Endothelial cell of umbilical vein (primary cell): ENCODE data around the gene IBA57. TPM values are rescaled to one million over a fixed set of nuclear protein-coding genes. Genes with fewer than 3 reads are reported as not detected.

Experiments used
- BruUV-seq: library from RNA; stranded (reverse); fragments of 400-500 nt; replicated peaks from 2 replicates; lab custom pipeline; 2021; lab: Mats Ljungman, UMichigan
- CTCF ChIA-PET: fragments of 300-600, 350-600 bp; sonication (Branson Sonifier 250); formaldehyde crosslinking; loops from one replicate; lab custom pipeline; 2021; ENCODE audit warnings: antibody characterized with exemption, inconsistent platforms; lab: Charles Lee
- POLR2A ChIA-PET: fragments of 300-600, 350-600 bp; sonication (Branson Sonifier 250); formaldehyde crosslinking; loops from one replicate; lab custom pipeline; 2021; ENCODE audit warnings: antibody characterized with exemption, inconsistent platforms; lab: Charles Lee
- DNase-seq: peaks from one replicate; pipeline ENCODE4 v3.0.0-alpha.2; 2011; ENCODE audit warnings: low read depth, low spot score
- FAIRE-seq: peaks from 2 replicates; lab custom pipeline; 2011; peaks lifted over from hg19 to GRCh38; lab: Jason Lieb, UNC
- H2AFZ ChIP-seq: 2 replicates; pipeline ENCODE4 v1.6.0; 2012; ENCODE audit warnings: low read depth, low read length, control low read depth, inconsistent platforms
- H3K27ac ChIP-seq: 2 replicates; pipeline ENCODE4 v1.5.1; 2011; ENCODE audit warnings: low read depth, mild to moderate bottlenecking, control low read depth, low read length, moderate library complexity; ENCODE audit not compliant: insufficient read depth
- H3K27me3 ChIP-seq, 2 experiments: 2 replicates each; pipeline versions ENCODE4 v1.6.0 to v1.6.1; 2011; ENCODE audit warnings: low read length in 2 of 2, mixed read lengths in 1 of 2; ENCODE audit not compliant: control insufficient read depth in 2 of 2, insufficient read depth in 2 of 2
- H3K36me3 ChIP-seq, 2 experiments: 2 replicates in 1 of 2; 3 replicates in 1 of 2; pipeline ENCODE4 v1.5.1; 2011; ENCODE audit warnings: low read length in 2 of 2, mild to moderate bottlenecking in 1 of 2, moderate library complexity in 1 of 2; ENCODE audit not compliant: control insufficient read depth in 2 of 2, insufficient read depth in 2 of 2; ENCODE audit errors: extremely low read depth in 1 of 2
- H3K4me1 ChIP-seq: 3 replicates; pipeline ENCODE4 v1.5.1; 2011; ENCODE audit warnings: mild to moderate bottlenecking, low read length; ENCODE audit not compliant: control insufficient read depth, insufficient read depth; ENCODE audit errors: extremely low read depth
- H3K4me2 ChIP-seq: 2 replicates; pipeline ENCODE4 v1.6.1; 2011; ENCODE audit warnings: low read length, control low read depth, mixed read lengths; ENCODE audit not compliant: insufficient read depth
- H3K4me3 ChIP-seq, 3 experiments: fragments of 200-600 bp in 1 of 3; sonication (generic), shearing (Covaris generic) in 1 of 3; replicated peaks in 1 of 3; 2 replicates each; pipeline ENCODE4 v1.5.1; 2011 to 2016; ENCODE audit warnings: control low read depth in 3 of 3, low read length in 3 of 3, mild to moderate bottlenecking in 2 of 3, inconsistent platforms in 1 of 3, low read depth in 1 of 3, moderate library complexity in 1 of 3; ENCODE audit not compliant: insufficient read depth in 1 of 3
- H3K79me2 ChIP-seq: 2 replicates; pipeline ENCODE4 v1.6.0; 2012; ENCODE audit warnings: low read length, inconsistent platforms; ENCODE audit not compliant: control insufficient read depth, insufficient read depth
- H3K9ac ChIP-seq: replicated peaks from 2 replicates; pipeline ENCODE3; 2011; ENCODE audit warnings: low read length, control low read depth; ENCODE audit not compliant: insufficient read depth; ENCODE audit errors: extremely low read depth
- H3K9me1 ChIP-seq: replicated peaks from 3 replicates; pipeline ENCODE4 v1.6.0; 2011; ENCODE audit warnings: mild to moderate bottlenecking, low read length; ENCODE audit not compliant: control insufficient read depth, insufficient read depth; ENCODE audit errors: extremely low read depth
- H3K9me3 ChIP-seq: replicated peaks from 2 replicates; pipeline ENCODE4 v1.5.1; 2012; ENCODE audit warnings: low read length, inconsistent platforms; ENCODE audit not compliant: control insufficient read depth, insufficient read depth
- H4K20me1 ChIP-seq: replicated peaks from 2 replicates; pipeline ENCODE3; 2011; ENCODE audit warnings: mild to moderate bottlenecking, low read length; ENCODE audit not compliant: control insufficient read depth, insufficient read depth; ENCODE audit errors: extremely low read depth
- CTCF ChIP-seq, 2 donors: IDR thresholded peaks; 1 replicate in 1 of 2; 2 replicates in 1 of 2; pipeline ENCODE4 v1.5.1; 2011; ENCODE audit warnings: low read length in 2 of 2, mild to moderate bottlenecking in 2 of 2, moderate library complexity in 2 of 2, control low read depth in 1 of 2, inconsistent platforms in 1 of 2, low read depth in 1 of 2; ENCODE audit not compliant: insufficient read depth in 1 of 2; ENCODE audit errors: extremely low read depth in 1 of 2
- EZH2 ChIP-seq: IDR thresholded peaks from 2 replicates; pipeline ENCODE4 v1.6.1; 2012; ENCODE audit warnings: borderline replicate concordance, low read depth, mild to moderate bottlenecking, moderate library complexity, low read length, inconsistent platforms; ENCODE audit not compliant: severe bottlenecking
- FOS ChIP-seq: IDR thresholded peaks from 2 replicates; pipeline ENCODE4 v1.6.1; 2011; ENCODE audit warnings: mild to moderate bottlenecking, low read length, moderate library complexity, borderline replicate concordance; ENCODE audit not compliant: insufficient read depth
- GATA2 ChIP-seq: IDR thresholded peaks from 2 replicates; pipeline ENCODE4 v1.7.0; 2011; ENCODE audit warnings: low read depth, mild to moderate bottlenecking, moderate library complexity, mixed read lengths, low read length; ENCODE audit not compliant: insufficient read length, insufficient read depth
- JUN ChIP-seq: IDR thresholded peaks from 2 replicates; pipeline ENCODE4 v1.6.1; 2011; ENCODE audit warnings: borderline replicate concordance, low read depth; ENCODE audit not compliant: insufficient read length, insufficient read depth
- MAX ChIP-seq: IDR thresholded peaks from 2 replicates; pipeline ENCODE4 v1.6.1; 2011; ENCODE audit not compliant: insufficient read depth, insufficient read length
- MYC ChIP-seq: IDR thresholded peaks from one replicate; pipeline ENCODE4 v1.6.1; 2011; ENCODE audit warnings: mild to moderate bottlenecking, low read depth, low read length
- POLR2A ChIP-seq: IDR thresholded peaks from 2 replicates; pipeline ENCODE4 v1.6.1; 2012; ENCODE audit warnings: low read depth, mild to moderate bottlenecking, control low read depth, low read length
- POLR2AphosphoS5 ChIP-seq: IDR thresholded peaks from 2 replicates; pipeline ENCODE4 v1.6.1; 2012; ENCODE audit warnings: low read depth, mild to moderate bottlenecking, control low read depth, low read length, moderate library complexity; ENCODE audit not compliant: insufficient read depth
- dilution Hi-C: fragments of 300-500 bp; cut with MboI; formaldehyde crosslinking; loops from one replicate; pipeline ENCODE4 v1.15.0; 2019; ENCODE audit warnings: low sequenced_read_pairs; ENCODE audit not compliant: extremely low pct_ligation_motif_present
- intact Hi-C: fragments of 100-400 bp; cut with micrococcal nuclease; formaldehyde crosslinking; loops from one replicate; pipeline ENCODE4 v1.10.0; 2022
- polyA plus RNA-seq, 4 experiments: library from polyadenylated mRNA; depleted of rRNA in 3 of 4; stranded (reverse) in 3 of 4; unstranded in 1 of 4; fragments of >200 nt; gene quantifications; 2 replicates each; pipeline versions ENCODE4 v1.2.1 to v1.2.3, GENCODE V29; 2011 to 2012; ENCODE audit warnings: missing spikeins in 1 of 4
- total RNA-seq: library from RNA; stranded (reverse); gene quantifications from 2 replicates; pipeline ENCODE4 v1.2.3, GENCODE V29; 2021

The IBA57 gene
- total and polyA plus RNA-seq, 2 donors (not counting 3 experiments of a cell fraction or from before 2014, with no cell fraction given), result 3.4 to 7.7 TPM

GRCh38 chr1:228152097-228152917 lies 13.3 kb upstream of the IBA57 start:
- DNase-seq, result no peak
- Histone ChIP-seq H3K4me1 (peaks cover 16% of the 10 kb centered on the region), H3K4me2 (no peak overlapping the region), H2AFZ (no peak overlapping the region), H3K27ac (no peak overlapping the region), H3K36me3 (peaks cover 0 to 3% of the 10 kb centered on the region in 2 experiments), H4K20me1 (no peaks in the 10 kb centered on the region), H3K9me3 (no peaks in the 10 kb centered on the region), H3K27me3 (no peaks in the 10 kb centered on the region), H3K9ac (no peak overlapping the region), H3K4me3 (no peak overlapping the region), H3K9me1 (no peaks in the 10 kb centered on the region), H3K79me2 (peaks cover under 1% of the 10 kb centered on the region)
- no TSS peak for BruUV-seq
- TF ChIP-seq MYC (no peak), FOS (no peak), POLR2A (no peak), JUN (no peak), GATA2 (no peak), EZH2 (no peak), POLR2AphosphoS5 (no peak), CTCF (IDR thresholded peaks at IDR 0.05; ENCODE audit: extremely low read depth in 1 of 2, insufficient read depth in 1 of 2, low read depth in 1 of 2, low read length in 2 of 2) (no peak), MAX (no peak)
- intact Hi-C loops, result no loop called here
- no peak for FAIRE-seq
- POLR2A ChIA-PET, result no interaction called here
- dilution Hi-C loops, result no loop called here
- CTCF ChIA-PET, result interaction anchor here (0.8 to 3.3 kb wide), 3 partner anchors 13 to 153 kb away, joined by 3 to 10 read pairs (median 4); no protein-coding TSS in a partner anchor
